ENCODE measurements around the gene ST7. TPM values are rescaled to one million over a fixed set of nuclear protein-coding genes. Genes with fewer than 3 reads are reported as not detected.

The ST7 gene
- total RNA-seq, 1 donor from 2014 or later = 12.9 TPM

- DNase-seq (ENCODE audit: low read depth) (peak; percentile 5), FAIRE-seq (no peak)
- TF ChIP-seq CTCF (IDR thresholded peaks at IDR 0.05; ENCODE audit: insufficient read depth, low read length, severe bottlenecking) = no peak
- H3K27me3 ChIP-seq (ENCODE audit: control insufficient read depth, insufficient read depth, low read length) = no peaks in the 10 kb centered on the region
- H3K4me3 ChIP-seq (ENCODE audit: low read depth, low read length) = no peak overlapping the region
- peaks cover 2% of the 10 kb centered on the region for H3K36me3 ChIP-seq (ENCODE audit: control insufficient read depth, insufficient read depth, low read length)
Observed at GRCh38 chr7:117143066-117143465, 189.8 kb downstream of the ST7 start.

GRCh38 chr7:117143580-117143979 is 190.3 kb downstream of the ST7 start:
- H3K27me3 ChIP-seq (ENCODE audit: control insufficient read depth, insufficient read depth, low read length) = no peaks in the 10 kb centered on the region
- TF ChIP-seq CTCF (IDR thresholded peaks at IDR 0.05; ENCODE audit: insufficient read depth, low read length, severe bottlenecking) = no peak
- H3K36me3 ChIP-seq (ENCODE audit: control insufficient read depth, insufficient read depth, low read length) = no peaks in the 10 kb centered on the region
- H3K4me3 ChIP-seq (ENCODE audit: low read depth, low read length) = no peak overlapping the region
- DNase-seq (ENCODE audit: low read depth) (peak; percentile 89), FAIRE-seq (no peak)

GRCh38 chr7:117145333-117145732 is 192.0 kb downstream of the ST7 start:
- no peak for TF ChIP-seq CTCF (IDR thresholded peaks at IDR 0.05; ENCODE audit: insufficient read depth, low read length, severe bottlenecking)
- FAIRE-seq = no peak

GRCh38 chr7:117146059-117146458 is 192.8 kb downstream of the ST7 start:
- FAIRE-seq (no peak), DNase-seq (ENCODE audit: low read depth) (no peak)
- no peak overlapping the region for H3K4me3 ChIP-seq (ENCODE audit: low read depth, low read length)
- TF ChIP-seq CTCF (IDR thresholded peaks at IDR 0.05; ENCODE audit: insufficient read depth, low read length, severe bottlenecking) = no peak
- H3K36me3 ChIP-seq (ENCODE audit: control insufficient read depth, insufficient read depth, low read length) = no peaks in the 10 kb centered on the region
- no peaks in the 10 kb centered on the region for H3K27me3 ChIP-seq (ENCODE audit: control insufficient read depth, insufficient read depth, low read length)

More at GRCh38 chr7:117145333-117145732, 192.0 kb downstream of the ST7 start:
- Histone ChIP-seq H3K4me3 (ENCODE audit: low read depth, low read length) (no peak overlapping the region), H3K27me3 (ENCODE audit: control insufficient read depth, insufficient read depth, low read length) (no peaks in the 10 kb centered on the region), H3K36me3 (ENCODE audit: control insufficient read depth, insufficient read depth, low read length) (no peaks in the 10 kb centered on the region)
- no peak for DNase-seq (ENCODE audit: low read depth)

GRCh38 chr7:117146511-117146910 is 193.2 kb downstream of the ST7 start:
- TF ChIP-seq CTCF (IDR thresholded peaks at IDR 0.05; ENCODE audit: insufficient read depth, low read length, severe bottlenecking) = no peak
- no peak for DNase-seq (ENCODE audit: low read depth)
- no peaks in the 10 kb centered on the region for H3K36me3 ChIP-seq (ENCODE audit: control insufficient read depth, insufficient read depth, low read length)
- no peak for FAIRE-seq
- H3K4me3 ChIP-seq (ENCODE audit: low read depth, low read length) = no peak overlapping the region
- no peaks in the 10 kb centered on the region for H3K27me3 ChIP-seq (ENCODE audit: control insufficient read depth, insufficient read depth, low read length)

GRCh38 chr7:117148971-117149370 is 195.7 kb downstream of the ST7 start:
- FAIRE-seq = no peak
- TF ChIP-seq CTCF (IDR thresholded peaks at IDR 0.05; ENCODE audit: insufficient read depth, low read length, severe bottlenecking) = no peak

More at GRCh38 chr7:117148971-117149370, 195.7 kb downstream of the ST7 start:
- H3K27me3 ChIP-seq (ENCODE audit: control insufficient read depth, insufficient read depth, low read length) = no peaks in the 10 kb centered on the region
- H3K36me3 ChIP-seq (ENCODE audit: control insufficient read depth, insufficient read depth, low read length) = no peaks in the 10 kb centered on the region
- no peak for DNase-seq (ENCODE audit: low read depth)
- H3K4me3 ChIP-seq (ENCODE audit: low read depth, low read length) = no peak overlapping the region

All from bronchial epithelial cell (primary cell).